Rectal smooth muscle tissue (tissue), 1 donor: ENCODE results near the gene STARD4.

ENCODE experiments used
- H3K27ac ChIP-seq: one replicate; pipeline ENCODE4 v1.7.0; 2013; ENCODE audit warnings: low read depth, low read length, inconsistent platforms
- H3K27me3 ChIP-seq: one replicate; pipeline ENCODE4 v1.7.0; 2013; ENCODE audit warnings: low read length; ENCODE audit not compliant: control insufficient read depth, insufficient read depth
- H3K36me3 ChIP-seq: one replicate; pipeline ENCODE4 v1.7.0; 2013; ENCODE audit warnings: low read length; ENCODE audit not compliant: control insufficient read depth, insufficient read depth
- H3K4me1 ChIP-seq: one replicate; pipeline ENCODE4 v1.7.0; 2013; ENCODE audit warnings: low read length; ENCODE audit not compliant: control insufficient read depth, insufficient read depth
- H3K4me3 ChIP-seq: one replicate; pipeline ENCODE4 v1.7.0; 2013; ENCODE audit warnings: low read length
- H3K9ac ChIP-seq: one replicate; pipeline ENCODE4 v1.7.0; 2013; ENCODE audit warnings: low read length

The STARD4 gene

GRCh38 chr5:111486926-111487325, 25.4 kb downstream of the STARD4 start:
- no peaks in the 10 kb centered on the region for H3K36me3 ChIP-seq
- H3K27me3 ChIP-seq = no peaks in the 10 kb centered on the region
- no peak overlapping the region for H3K4me3 ChIP-seq
- no peaks in the 10 kb centered on the region for H3K4me1 ChIP-seq
- no peak overlapping the region for H3K27ac ChIP-seq
- no peak overlapping the region for H3K9ac ChIP-seq

- H3K4me1 ChIP-seq = no peaks in the 10 kb centered on the region
- no peaks in the 10 kb centered on the region for H3K36me3 ChIP-seq
- no peaks in the 10 kb centered on the region for H3K27me3 ChIP-seq
- H3K27ac ChIP-seq = no peak overlapping the region
- no peak overlapping the region for H3K9ac ChIP-seq
- no peak overlapping the region for H3K4me3 ChIP-seq
Observed at GRCh38 chr5:111486055-111486454, 26.3 kb downstream of the STARD4 start.

GRCh38 chr5:111480346-111480745, 32.0 kb downstream of the STARD4 start:
- Histone ChIP-seq H3K4me3 (no peak overlapping the region), H3K36me3 (no peaks in the 10 kb centered on the region), H3K9ac (no peak overlapping the region), H3K4me1 (no peaks in the 10 kb centered on the region), H3K27ac (no peak overlapping the region), H3K27me3 (no peaks in the 10 kb centered on the region)

- Histone ChIP-seq H3K4me1 (no peaks in the 10 kb centered on the region), H3K9ac (no peak overlapping the region), H3K27me3 (no peaks in the 10 kb centered on the region), H3K36me3 (no peaks in the 10 kb centered on the region), H3K4me3 (no peak overlapping the region), H3K27ac (no peak overlapping the region)
Observed at GRCh38 chr5:111478898-111479297, 33.4 kb downstream of the STARD4 start.

- Histone ChIP-seq H3K9ac (no peak overlapping the region), H3K36me3 (no peaks in the 10 kb centered on the region), H3K27me3 (no peaks in the 10 kb centered on the region), H3K27ac (no peak overlapping the region), H3K4me3 (no peak overlapping the region), H3K4me1 (no peaks in the 10 kb centered on the region)
Observed at GRCh38 chr5:111478266-111478665, 34.1 kb downstream of the STARD4 start.

GRCh38 chr5:111472579-111472978, 39.8 kb downstream of the STARD4 start:
- no peaks in the 10 kb centered on the region for H3K36me3 ChIP-seq
- H3K9ac ChIP-seq = no peak overlapping the region
- no peak overlapping the region for H3K4me3 ChIP-seq
- no peak overlapping the region for H3K27ac ChIP-seq
- H3K4me1 ChIP-seq = no peaks in the 10 kb centered on the region
- no peaks in the 10 kb centered on the region for H3K27me3 ChIP-seq

- Histone ChIP-seq H3K4me1 (no peaks in the 10 kb centered on the region), H3K27ac (no peak overlapping the region), H3K36me3 (no peaks in the 10 kb centered on the region), H3K4me3 (no peak overlapping the region), H3K9ac (no peak overlapping the region), H3K27me3 (no peaks in the 10 kb centered on the region)
Observed at GRCh38 chr5:111472096-111472495, 40.2 kb downstream of the STARD4 start.

- H3K9ac ChIP-seq = no peak overlapping the region
- H3K4me3 ChIP-seq = no peak overlapping the region
- H3K4me1 ChIP-seq = no peaks in the 10 kb centered on the region
- H3K27me3 ChIP-seq = no peaks in the 10 kb centered on the region
- no peaks in the 10 kb centered on the region for H3K36me3 ChIP-seq
- no peak overlapping the region for H3K27ac ChIP-seq
Observed at GRCh38 chr5:111469903-111470302, 42.4 kb downstream of the STARD4 start.

GRCh38 chr5:111469293-111469896, 42.9 kb downstream of the STARD4 start:
- Histone ChIP-seq H3K27ac (no peak overlapping the region), H3K9ac (no peak overlapping the region), H3K4me1 (no peaks in the 10 kb centered on the region), H3K4me3 (no peak overlapping the region), H3K27me3 (no peaks in the 10 kb centered on the region), H3K36me3 (no peaks in the 10 kb centered on the region)

GRCh38 chr5:111463311-111463710, 49.0 kb downstream of the STARD4 start:
- Histone ChIP-seq H3K4me1 (no peaks in the 10 kb centered on the region), H3K36me3 (no peaks in the 10 kb centered on the region), H3K9ac (no peak overlapping the region), H3K4me3 (no peak overlapping the region), H3K27me3 (no peaks in the 10 kb centered on the region), H3K27ac (no peak overlapping the region)

- H3K27me3 ChIP-seq = no peaks in the 10 kb centered on the region
- H3K36me3 ChIP-seq = no peaks in the 10 kb centered on the region
- no peak overlapping the region for H3K4me3 ChIP-seq
- H3K4me1 ChIP-seq = no peaks in the 10 kb centered on the region
- no peak overlapping the region for H3K9ac ChIP-seq
- no peak overlapping the region for H3K27ac ChIP-seq
Observed at GRCh38 chr5:111461934-111462333, 50.4 kb downstream of the STARD4 start.

GRCh38 chr5:111461255-111461671, 51.1 kb downstream of the STARD4 start:
- no peaks in the 10 kb centered on the region for H3K27me3 ChIP-seq
- H3K4me1 ChIP-seq = no peaks in the 10 kb centered on the region
- H3K9ac ChIP-seq = no peak overlapping the region
- no peak overlapping the region for H3K4me3 ChIP-seq
- no peaks in the 10 kb centered on the region for H3K36me3 ChIP-seq
- no peak overlapping the region for H3K27ac ChIP-seq

GRCh38 chr5:111454776-111455175, 57.6 kb downstream of the STARD4 start:
- H3K9ac ChIP-seq = no peak overlapping the region
- no peaks in the 10 kb centered on the region for H3K4me1 ChIP-seq
- no peaks in the 10 kb centered on the region for H3K36me3 ChIP-seq
- no peak overlapping the region for H3K4me3 ChIP-seq
- no peaks in the 10 kb centered on the region for H3K27me3 ChIP-seq
- no peak overlapping the region for H3K27ac ChIP-seq
